Stomach smooth muscle (tissue), 2 donors: ENCODE results near the gene CABP4.

Source experiments
- H3K27ac ChIP-seq: one replicate; pipeline ENCODE4 v1.7.0; 2013; ENCODE audit warnings: mild to moderate bottlenecking, low read length, inconsistent platforms
- H3K27me3 ChIP-seq, 2 donors: one replicate each; pipeline ENCODE4 v1.7.0; 2013; ENCODE audit warnings: low read length in 2 of 2; ENCODE audit not compliant: insufficient read depth in 2 of 2, control insufficient read depth in 1 of 2
- H3K36me3 ChIP-seq, 2 donors: one replicate each; pipeline ENCODE4 v1.7.0; 2013; ENCODE audit warnings: low read length in 2 of 2; ENCODE audit not compliant: control insufficient read depth in 2 of 2, insufficient read depth in 2 of 2
- H3K4me1 ChIP-seq: one replicate; pipeline ENCODE4 v1.7.0; 2013; ENCODE audit warnings: low read length; ENCODE audit not compliant: control insufficient read depth, insufficient read depth
- H3K4me3 ChIP-seq, 2 donors: one replicate each; pipeline ENCODE4 v1.7.0; 2013; ENCODE audit warnings: low read length in 2 of 2
- H3K9ac ChIP-seq, 2 donors: one replicate each; pipeline ENCODE4 v1.7.0; 2013; ENCODE audit warnings: low read length in 2 of 2, mild to moderate bottlenecking in 1 of 2
- H3K9me3 ChIP-seq, 2 donors: one replicate each; pipeline ENCODE4 v1.7.0; 2013; ENCODE audit warnings: low read length in 2 of 2; ENCODE audit not compliant: control insufficient read depth in 2 of 2
- donor health status: healthy.
- donor health status: Pancreatic carcinoma.

The CABP4 gene

DNA sequence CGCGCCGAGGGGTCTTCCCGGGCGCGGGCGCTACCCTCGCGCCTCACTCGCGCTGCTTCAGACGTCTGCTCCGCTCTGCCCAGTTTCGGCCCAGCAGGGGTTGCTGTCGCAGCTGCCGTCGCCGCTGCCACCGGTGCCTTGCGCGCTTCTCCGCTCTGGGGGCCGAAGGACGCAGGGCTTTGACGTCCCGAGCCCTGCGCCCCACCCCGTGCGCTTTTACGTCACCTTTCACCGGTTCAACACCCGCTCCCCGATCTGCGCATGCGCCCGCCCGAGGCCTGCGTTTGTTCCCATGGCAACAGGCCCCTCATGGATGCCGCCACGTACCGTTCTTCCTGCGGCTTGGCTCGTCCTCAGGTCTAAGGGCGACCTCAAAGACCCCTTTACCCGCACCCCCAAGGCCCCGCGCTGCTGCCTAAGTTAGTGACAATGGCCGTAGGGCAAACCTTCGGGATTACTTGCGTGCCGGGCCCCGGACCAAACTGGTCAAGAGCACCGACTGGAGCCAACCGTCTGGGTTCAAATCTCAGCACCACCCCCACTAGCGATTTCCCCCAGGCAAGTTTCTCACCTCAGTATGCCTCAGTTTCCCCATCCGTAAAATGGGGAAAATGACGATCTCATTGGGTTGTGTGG lies 53.5 kb downstream of the CABP4 start:
- Histone ChIP-seq H3K9me3 (no peaks in the 10 kb centered on the region), H3K4me1 (peaks cover 44% of the 10 kb centered on the region), H3K4me3 (peak overlapping the region; percentile 83 to 86), H3K27ac (peak overlapping the region; percentile 97), H3K27me3 (peaks cover 0 to 12% of the 10 kb centered on the region in 2 donors), H3K36me3 (no peaks in the 10 kb centered on the region), H3K9ac (peak overlapping the region; percentile 85 to 93)

DNA sequence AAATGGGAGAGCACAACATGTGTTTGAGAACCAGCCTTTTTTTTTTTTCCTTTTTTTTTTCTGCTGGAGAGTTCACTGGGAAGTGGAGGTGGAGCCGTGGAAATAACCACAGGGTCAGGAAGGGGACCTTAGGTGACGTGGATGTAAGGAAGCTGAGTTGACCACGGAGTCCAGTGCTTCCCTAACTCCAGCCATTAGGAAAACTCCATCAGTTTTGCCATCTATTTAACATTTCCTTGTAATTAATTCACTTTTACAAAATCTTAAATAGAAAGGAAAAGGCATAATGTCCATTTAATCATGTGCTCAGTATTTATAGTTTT lies 54.8 kb downstream of the CABP4 start:
- Histone ChIP-seq H3K9ac (no peak overlapping the region), H3K4me1 (peaks cover 33% of the 10 kb centered on the region), H3K27ac (no peak overlapping the region), H3K36me3 (no peaks in the 10 kb centered on the region), H3K4me3 (no peak overlapping the region), H3K9me3 (no peaks in the 10 kb centered on the region), H3K27me3 (peaks cover under 1 to 3% of the 10 kb centered on the region in 2 donors)
